PC-3 (cell line): ENCODE measurements around the gene SLCO1A2. TPM values are rescaled to one million over a fixed set of nuclear protein-coding genes. Genes with fewer than 3 reads are reported as not detected.

ENCODE experiments used
- ATAC-seq: fragments of 200-7000 bp; cut with Tn5 transposase; 2 replicates; pipeline ENCODE4 v1.9.1; 2020; ENCODE audit warnings: mild to moderate bottlenecking, moderate library complexity
- BruUV-seq: library from RNA; stranded (reverse); fragments of 400-500 nt; replicated peaks from 2 replicates; lab custom pipeline; 2021; lab: Mats Ljungman, UMichigan
- CTCF ChIA-PET: fragments of 300-600 bp; sonication (Branson Sonifier 250); formaldehyde crosslinking; loops from one replicate; lab custom pipeline; 2022; ENCODE audit warnings: antibody characterized with exemption; lab: Charles Lee
- POLR2A ChIA-PET: fragments of 300-600 bp; sonication (Branson Sonifier 250); formaldehyde crosslinking; loops from one replicate; lab custom pipeline; 2022; ENCODE audit warnings: antibody characterized with exemption; ENCODE audit not compliant: unreplicated experiment; lab: Charles Lee
- DNase-seq: peaks from one replicate; pipeline ENCODE4 v3.0.0-alpha.2; 2015
- H2AFZ ChIP-seq: fragments of 300-600 bp; sonication (generic); 2 replicates; pipeline ENCODE4 v1.6.0; 2016; ENCODE audit warnings: antibody characterized with exemption, low read length
- H3F3A ChIP-seq: fragments of 300-600 bp; sonication (generic); one replicate; pipeline ENCODE4 v1.6.0; 2017; ENCODE audit warnings: antibody characterized with exemption, low read length, control low read depth, mild to moderate bottlenecking; ENCODE audit not compliant: unreplicated experiment
- H3K27ac ChIP-seq: fragments of 300-600 bp; sonication (generic); 2 replicates; pipeline ENCODE4 v1.5.1; 2016; ENCODE audit warnings: mild to moderate bottlenecking, low read length
- H3K27me3 ChIP-seq: fragments of 300-600 bp; sonication (generic); 2 replicates; pipeline ENCODE4 v1.6.1; 2016; ENCODE audit warnings: low read length, mixed read lengths
- H3K36me3 ChIP-seq: fragments of 300-600 bp; sonication (generic); 2 replicates; pipeline ENCODE4 v1.6.1; 2016; ENCODE audit warnings: low read depth, mixed run types, low read length, mixed read lengths
- H3K4me1 ChIP-seq: fragments of 300-600 bp; sonication (generic); 2 replicates; pipeline ENCODE4 v1.5.1; 2016; ENCODE audit warnings: low read length; ENCODE audit not compliant: insufficient read depth
- H3K4me2 ChIP-seq: fragments of 300-600 bp; sonication (generic); 2 replicates; pipeline ENCODE4 v1.6.0; 2016; ENCODE audit warnings: low read length
- H3K4me3 ChIP-seq: fragments of 300-600 bp; sonication (generic); 2 replicates; pipeline ENCODE4 v1.5.1; 2016; ENCODE audit warnings: mild to moderate bottlenecking, low read length, mixed read lengths
- H3K79me2 ChIP-seq: fragments of 300-600 bp; sonication (generic); 2 replicates; pipeline ENCODE4 v1.6.1; 2017; ENCODE audit warnings: low read length, mixed read lengths
- H3K9ac ChIP-seq: fragments of 300-600 bp; sonication (generic); 2 replicates; pipeline ENCODE4 v1.6.0; 2016; ENCODE audit warnings: mild to moderate bottlenecking, low read length
- H3K9me2 ChIP-seq: fragments of 300-600 bp; sonication (generic); replicated peaks from 2 replicates; pipeline ENCODE4 v1.6.1; 2016; ENCODE audit warnings: mixed run types, low read length, mixed read lengths
- H3K9me3 ChIP-seq: fragments of 300-600 bp; sonication (generic); 2 replicates; pipeline ENCODE4 v1.6.1; 2016; ENCODE audit warnings: low read length, mixed read lengths
- H4K20me1 ChIP-seq: fragments of 300-600 bp; sonication (generic); 2 replicates; pipeline ENCODE4 v1.6.1; 2016; ENCODE audit warnings: low read length, mixed read lengths
- CTCF ChIP-seq: fragments of 300-600 bp; sonication (generic); conservative IDR thresholded peaks from 2 replicates; pipeline ENCODE4 v1.5.1; 2017; ENCODE audit warnings: antibody characterized with exemption, low read depth, mild to moderate bottlenecking, low read length
- EZH2 ChIP-seq: fragments of 300-600 bp; sonication (generic); IDR thresholded peaks from one replicate; pipeline ENCODE4 v1.6.1; 2017; ENCODE audit warnings: antibody characterized with exemption, mild to moderate bottlenecking, low read length; ENCODE audit not compliant: unreplicated experiment
- EZH2phosphoT487 ChIP-seq: fragments of 300-600 bp; sonication (generic); IDR thresholded peaks from 2 replicates; pipeline ENCODE4 v1.6.1; 2018; ENCODE audit warnings: mild to moderate bottlenecking, antibody characterized with exemption, low read length, borderline replicate concordance
- intact Hi-C: fragments of 100-400 bp; cut with micrococcal nuclease; formaldehyde crosslinking; loops from 2 replicates; pipeline ENCODE4 v1.9.0; 2023
- total RNA-seq: library from RNA; depleted of rRNA; stranded (reverse); fragments of >200 nt; gene quantifications from 2 replicates; pipeline ENCODE4 v1.2.3, GENCODE V29; 2014

SLCO1A2 gene
- total RNA-seq, 1 experiment from 2014 or later, result not detected

GRCh38 chr12:21234395-21234794 is 100.3 kb downstream of the SLCO1A2 start:
- intact Hi-C loops, result no loop called here
- Histone ChIP-seq H3K4me3 (no peak overlapping the region), H3K9me3 (no peaks in the 10 kb centered on the region), H3K36me3 (no peaks in the 10 kb centered on the region), H3K79me2 (no peaks in the 10 kb centered on the region), H3K4me2 (no peak overlapping the region), H3K9ac (no peak overlapping the region), H2AFZ (no peak overlapping the region), H4K20me1 (no peaks in the 10 kb centered on the region), H3K4me1 (no peaks in the 10 kb centered on the region), H3K27me3 (no peaks in the 10 kb centered on the region), H3F3A (no peaks in the 10 kb centered on the region), H3K9me2 (no peaks in the 10 kb centered on the region), H3K27ac (no peak overlapping the region)
- POLR2A ChIA-PET, result no interaction called here
- no TSS peak for BruUV-seq
- CTCF ChIA-PET, result no interaction called here
- no peak for DNase-seq
- no peak for ATAC-seq
- TF ChIP-seq CTCF (no peak), EZH2phosphoT487 (no peak), EZH2 (no peak)

- intact Hi-C loops, result no loop called here
- Histone ChIP-seq H3K9ac (no peak overlapping the region), H4K20me1 (no peaks in the 10 kb centered on the region), H3K4me1 (no peaks in the 10 kb centered on the region), H3K4me3 (no peak overlapping the region), H2AFZ (no peak overlapping the region), H3K79me2 (no peaks in the 10 kb centered on the region), H3K4me2 (no peak overlapping the region), H3K27me3 (no peaks in the 10 kb centered on the region), H3K36me3 (no peaks in the 10 kb centered on the region), H3F3A (no peaks in the 10 kb centered on the region), H3K27ac (no peak overlapping the region), H3K9me2 (no peaks in the 10 kb centered on the region), H3K9me3 (no peaks in the 10 kb centered on the region)
- POLR2A ChIA-PET, result no interaction called here
- DNase-seq (no peak), ATAC-seq (no peak)
- no TSS peak for BruUV-seq
- no peak for TF ChIP-seq EZH2
- no peak for TF ChIP-seq CTCF
- no peak for TF ChIP-seq EZH2phosphoT487
- CTCF ChIA-PET, result no interaction called here
Observed at GRCh38 chr12:21223930-21224329, 110.8 kb downstream of the SLCO1A2 start.

- ChIA-PET POLR2A (no interaction called here), CTCF (no interaction called here)
- no peaks in the 10 kb centered on the region for H3K9me3 ChIP-seq
- H3K4me3 ChIP-seq, result no peak overlapping the region
- no peak for ATAC-seq
- H3F3A ChIP-seq, result no peaks in the 10 kb centered on the region
- H2AFZ ChIP-seq, result no peak overlapping the region
- TF ChIP-seq EZH2 (no peak), EZH2phosphoT487 (no peak), CTCF (no peak)
- no peak overlapping the region for H3K27ac ChIP-seq
- H3K4me2 ChIP-seq, result no peak overlapping the region
- H4K20me1 ChIP-seq, result no peaks in the 10 kb centered on the region
- BruUV-seq, result no TSS peak
- no peak overlapping the region for H3K9ac ChIP-seq
- no peak for DNase-seq
- H3K27me3 ChIP-seq, result no peaks in the 10 kb centered on the region
- intact Hi-C loops, result no loop called here
- no peaks in the 10 kb centered on the region for H3K4me1 ChIP-seq
- no peaks in the 10 kb centered on the region for H3K36me3 ChIP-seq
- H3K9me2 ChIP-seq, result no peaks in the 10 kb centered on the region
- H3K79me2 ChIP-seq, result no peaks in the 10 kb centered on the region
Observed at GRCh38 chr12:21221778-21222177, 112.9 kb downstream of the SLCO1A2 start.
